ENCODE measurements around the gene FAM234A.
"Not testable (repeated sequence)": the region's sequence is repeated elsewhere in the genome, so short reads cannot be mapped to it uniquely, and the experiment has no call there.

The FAM234A gene

DNA sequence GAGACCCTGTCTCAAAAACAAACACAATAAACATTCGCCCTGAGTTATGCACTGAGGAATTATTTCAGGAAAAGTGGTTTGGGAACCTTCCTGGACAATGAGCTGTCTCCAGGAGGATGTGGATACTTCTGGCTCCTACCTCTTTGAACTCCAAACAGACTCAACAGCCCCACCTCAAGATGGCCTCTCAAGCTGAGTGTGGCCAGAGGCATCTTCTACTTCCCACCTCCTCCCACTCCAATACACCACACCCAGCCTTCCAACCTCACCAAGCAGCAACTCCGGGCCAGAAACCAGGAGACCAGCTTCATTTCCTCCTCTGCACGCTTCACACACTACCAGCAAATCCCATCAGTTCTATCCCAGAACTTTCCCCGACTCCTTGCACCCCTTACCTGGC lies 42.8 kb upstream of the FAM234A start:
- in situ Hi-C loops (cut with HindIII; ENCODE audit: low sequenced_read_pairs) = no loop called here
- DNase-seq (ENCODE audit: low read depth) = no peak
- no peak for TF ChIP-seq CTCF (IDR thresholded peaks at IDR 0.05; ENCODE audit: low read depth, low read length, missing control alignments)
- no peak overlapping the region for H3K4me3 ChIP-seq (ENCODE audit: low read depth, low read length)

DNA sequence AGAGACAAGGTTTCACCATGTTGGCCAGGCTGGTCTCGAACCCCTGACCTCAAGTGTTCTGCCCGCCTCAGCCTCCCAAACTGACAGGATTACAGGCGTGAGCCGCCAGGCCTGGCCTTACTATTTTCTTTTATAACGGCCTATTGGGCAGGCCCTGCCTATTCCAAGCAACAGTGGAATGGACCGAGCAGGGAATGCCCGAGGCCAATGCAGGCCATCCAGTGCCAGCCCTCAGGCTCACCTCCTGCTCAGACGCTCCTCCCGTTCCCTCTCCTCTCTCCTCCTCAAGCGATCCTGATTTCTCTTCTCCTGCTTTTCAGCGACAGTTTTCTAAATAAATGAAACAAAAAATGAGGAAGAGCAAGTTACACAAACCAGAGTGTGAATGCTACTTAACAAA lies 41.9 kb upstream of the FAM234A start:
- TF ChIP-seq CTCF (IDR thresholded peaks at IDR 0.05; ENCODE audit: low read depth, low read length, missing control alignments) = no peak
- DNase-seq (ENCODE audit: low read depth) = no peak
- no peak overlapping the region for H3K4me3 ChIP-seq (ENCODE audit: low read depth, low read length)
- in situ Hi-C loops (cut with HindIII; ENCODE audit: low sequenced_read_pairs) = no loop called here

GRCh38 chr16:193441-193840 lies 41.2 kb upstream of the FAM234A start:
- no peak overlapping the region for H3K4me3 ChIP-seq (ENCODE audit: low read depth, low read length)
- in situ Hi-C loops (cut with HindIII; ENCODE audit: low sequenced_read_pairs) = no loop called here
- no peak for DNase-seq (ENCODE audit: low read depth)
- TF ChIP-seq CTCF (IDR thresholded peaks at IDR 0.05; ENCODE audit: low read depth, low read length, missing control alignments) = no peak

DNA sequence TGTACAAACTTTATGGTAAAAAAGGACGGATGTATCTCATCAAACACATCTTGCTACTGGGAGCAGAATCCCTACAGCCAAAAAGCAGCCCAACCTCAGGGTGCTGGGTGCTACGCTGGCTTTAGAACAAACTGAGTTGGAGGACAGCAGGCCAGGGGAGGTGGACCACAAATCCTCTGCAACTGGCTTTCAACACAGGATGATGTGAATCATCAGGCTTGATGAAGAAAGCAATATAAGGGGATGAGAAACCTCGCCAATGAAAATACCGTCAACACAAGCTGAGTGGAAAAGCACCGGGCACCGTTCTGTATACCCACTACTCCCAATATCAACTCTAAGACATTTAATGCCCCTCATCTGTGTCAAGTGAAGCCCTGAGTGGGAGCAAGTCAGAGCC lies 40.1 kb upstream of the FAM234A start:
- DNase-seq (ENCODE audit: low read depth) = no peak
- no peak overlapping the region for H3K4me3 ChIP-seq (ENCODE audit: low read depth, low read length)
- no peak for TF ChIP-seq CTCF (IDR thresholded peaks at IDR 0.05; ENCODE audit: low read depth, low read length, missing control alignments)
- in situ Hi-C loops (cut with HindIII; ENCODE audit: low sequenced_read_pairs) = no loop called here

DNA sequence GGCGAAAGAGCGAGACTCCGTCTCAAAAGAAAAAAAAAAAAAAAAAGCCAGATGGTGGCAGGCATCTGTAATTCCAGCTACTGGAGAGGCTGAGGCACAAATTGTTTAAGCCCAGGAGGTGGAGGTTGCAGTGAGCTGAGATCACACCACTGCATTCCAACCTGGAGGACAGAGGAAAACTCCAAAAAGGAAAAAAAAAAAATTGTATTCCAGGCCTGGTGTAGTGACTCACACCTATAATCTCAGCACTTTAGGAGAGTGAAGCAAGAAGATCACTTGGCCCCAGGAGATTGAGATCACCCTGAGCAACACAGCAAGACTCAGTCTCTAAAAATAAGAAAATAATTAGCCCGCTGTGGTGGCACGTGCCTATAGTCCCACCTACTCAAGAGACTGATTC lies 34.2 kb upstream of the FAM234A start:
- DNase-seq (ENCODE audit: low read depth) = no peak
- no peak overlapping the region for H3K4me3 ChIP-seq (ENCODE audit: low read depth, low read length)
- in situ Hi-C loops (cut with HindIII; ENCODE audit: low sequenced_read_pairs) = no loop called here
- TF ChIP-seq CTCF (IDR thresholded peaks at IDR 0.05; ENCODE audit: low read depth, low read length, missing control alignments) = no peak

DNA sequence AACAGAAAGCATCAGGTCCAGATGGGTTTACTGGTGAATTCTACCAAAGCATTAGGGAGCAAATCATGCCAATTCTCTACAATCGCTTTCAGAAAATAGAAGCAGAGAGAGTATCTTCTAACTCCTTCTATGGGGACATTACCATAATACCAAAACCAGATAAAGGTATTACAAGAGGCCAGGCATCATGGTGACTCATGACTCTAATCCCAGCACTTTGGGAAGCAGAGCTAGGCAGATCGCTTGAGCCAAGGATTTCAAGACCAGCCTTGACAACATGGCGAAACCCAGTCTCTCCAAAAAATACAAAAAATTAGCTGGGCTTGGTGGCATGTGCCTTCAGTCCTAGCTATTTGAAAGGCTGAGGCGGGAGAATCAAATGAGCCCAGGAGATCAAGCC lies 31.4 kb upstream of the FAM234A start:
- DNase-seq (ENCODE audit: low read depth) = no peak
- no peak for TF ChIP-seq CTCF (IDR thresholded peaks at IDR 0.05; ENCODE audit: low read depth, low read length, missing control alignments)
- no peak overlapping the region for H3K4me3 ChIP-seq (ENCODE audit: low read depth, low read length)
- in situ Hi-C loops (cut with HindIII; ENCODE audit: low sequenced_read_pairs) = no loop called here

- H3K4me3 ChIP-seq (ENCODE audit: low read depth, low read length); DNase-seq (ENCODE audit: low read depth); in situ Hi-C loops (cut with HindIII; ENCODE audit: low sequenced_read_pairs): not testable (repeated sequence)
Observed at GRCh38 chr16:204046-204445, 30.6 kb upstream of the FAM234A start.

GRCh38 chr16:209359-209758 lies 25.3 kb upstream of the FAM234A start:
- H3K4me3 ChIP-seq (ENCODE audit: low read depth, low read length); in situ Hi-C loops (cut with HindIII; ENCODE audit: low sequenced_read_pairs); DNase-seq (ENCODE audit: low read depth): not testable (repeated sequence)

DNA sequence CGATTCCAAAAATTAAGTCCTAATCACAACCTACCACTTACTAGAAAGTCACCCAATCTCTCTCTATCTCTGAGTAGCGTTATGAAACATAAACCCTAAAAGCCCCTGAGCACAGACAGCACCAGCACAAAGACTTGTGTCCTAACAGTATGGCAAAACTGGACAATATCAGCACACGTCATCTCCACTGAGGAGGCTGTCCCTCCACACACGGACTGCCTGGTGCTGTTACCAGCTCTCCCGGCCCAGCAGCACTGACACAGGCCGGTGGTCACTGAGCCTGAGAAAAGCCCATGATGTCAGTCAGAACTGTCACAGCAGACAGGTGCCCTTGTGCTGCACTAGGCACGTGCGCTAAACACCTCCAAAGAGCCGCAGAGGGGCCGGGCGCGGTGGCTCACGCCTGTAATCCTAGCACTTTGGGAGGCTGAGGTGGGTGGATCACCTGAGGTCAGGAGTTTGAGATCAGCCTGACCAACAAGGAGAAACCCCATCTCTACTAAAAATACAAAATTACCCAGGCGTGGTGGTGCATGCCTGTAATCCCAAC lies 22.9 kb upstream of the FAM234A start:
- in situ Hi-C loops (cut with HindIII; ENCODE audit: low sequenced_read_pairs); H3K4me3 ChIP-seq (ENCODE audit: low read depth, low read length); DNase-seq (ENCODE audit: low read depth): not testable (repeated sequence)
